Measurements from ENCODE around the gene NPAS2. TPM values are rescaled to one million over a fixed set of nuclear protein-coding genes. Genes with fewer than 3 reads are reported as not detected.

Gene NPAS2
- polyA plus RNA-seq, 4 donors: 10.6 to 20.1 (median 11.8) TPM

GRCh38 chr2:100960688-100961087 is 140.7 kb downstream of the NPAS2 start:
- no peak for DNase-seq (ENCODE audit: low read depth in 4 of 4, low spot score in 3 of 4)

GRCh38 chr2:100962366-100963025 is 142.6 kb downstream of the NPAS2 start:
- no peak for DNase-seq (ENCODE audit: low read depth in 4 of 4, low spot score in 3 of 4)

- DNase-seq (ENCODE audit: low read depth in 4 of 4, low spot score in 3 of 4): no peak
These were observed 143.1 kb downstream of the NPAS2 start for GRCh38 chr2:100963026-100963375.

GRCh38 chr2:100964222-100964621 is 144.3 kb downstream of the NPAS2 start:
- DNase-seq (ENCODE audit: low read depth in 4 of 4, low spot score in 3 of 4): no peak

GRCh38 chr2:100964681-100965169 is 144.8 kb downstream of the NPAS2 start:
- DNase-seq (ENCODE audit: low read depth in 4 of 4, low spot score in 3 of 4): no peak

GRCh38 chr2:100965596-100965995 is 145.7 kb downstream of the NPAS2 start:
- no peak for DNase-seq (ENCODE audit: low read depth in 4 of 4, low spot score in 3 of 4)

GRCh38 chr2:100967716-100968115 is 147.8 kb downstream of the NPAS2 start:
- no peak for DNase-seq (ENCODE audit: low read depth in 4 of 4, low spot score in 3 of 4)

- DNase-seq (ENCODE audit: low read depth in 4 of 4, low spot score in 3 of 4): no peak
These were observed 148.5 kb downstream of the NPAS2 start for GRCh38 chr2:100968146-100969145.

GRCh38 chr2:100969998-100970397 is 150.1 kb downstream of the NPAS2 start:
- DNase-seq (ENCODE audit: low read depth in 4 of 4, low spot score in 3 of 4): no peak

- no peak for DNase-seq (ENCODE audit: low read depth in 4 of 4, low spot score in 3 of 4)
These were observed 151.3 kb downstream of the NPAS2 start for GRCh38 chr2:100971221-100971620.

- DNase-seq (ENCODE audit: low read depth in 4 of 4, low spot score in 3 of 4): no peak
These were observed 152.5 kb downstream of the NPAS2 start for GRCh38 chr2:100972452-100972851.

- DNase-seq (ENCODE audit: low read depth in 4 of 4, low spot score in 3 of 4): no peak
These were observed 155.0 kb downstream of the NPAS2 start for GRCh38 chr2:100974712-100975520.

- no peak for DNase-seq (ENCODE audit: low read depth in 4 of 4, low spot score in 3 of 4)
These were observed 155.5 kb downstream of the NPAS2 start for GRCh38 chr2:100975521-100975785.

GRCh38 chr2:100976061-100976460 is 156.1 kb downstream of the NPAS2 start:
- DNase-seq (ENCODE audit: low read depth in 4 of 4, low spot score in 3 of 4): no peak

- DNase-seq (ENCODE audit: low read depth in 4 of 4, low spot score in 3 of 4): no peak
These were observed 156.9 kb downstream of the NPAS2 start for GRCh38 chr2:100976645-100977391.

GRCh38 chr2:100977511-100977910 is 157.6 kb downstream of the NPAS2 start:
- no peak for DNase-seq (ENCODE audit: low read depth in 4 of 4, low spot score in 3 of 4)

GRCh38 chr2:100978582-100979191 is 158.7 kb downstream of the NPAS2 start:
- DNase-seq (ENCODE audit: low read depth in 4 of 4, low spot score in 3 of 4): no peak

- DNase-seq (ENCODE audit: low read depth in 4 of 4, low spot score in 3 of 4): no peak
These were observed 160.1 kb downstream of the NPAS2 start for GRCh38 chr2:100980046-100980445.

- no peak for DNase-seq (ENCODE audit: low read depth in 4 of 4, low spot score in 3 of 4)
These were observed 161.1 kb downstream of the NPAS2 start for GRCh38 chr2:100981011-100981410.

- no peak for DNase-seq (ENCODE audit: low read depth in 4 of 4, low spot score in 3 of 4)
These were observed 162.5 kb downstream of the NPAS2 start for GRCh38 chr2:100982431-100982861.

Measured in right renal pelvis (tissue), 4 donors.